ENCODE measurements around the gene LVRN.

- TF ChIP-seq POLR2AphosphoS5 (IDR thresholded peaks at IDR 0.05; ENCODE audit: low read depth) (no peak), EZH2 (IDR thresholded peaks at IDR 0.05; ENCODE audit: low read depth, unreplicated experiment) (no peak), CTCF (conservative IDR thresholded peaks at IDR 0.05; ENCODE audit: low read depth in 2 of 2) (no peak), ZNF114 (CRISPR knock-in tag; IDR thresholded peaks at IDR 0.05) (no peak), ZNF331 (CRISPR knock-in tag; IDR thresholded peaks at IDR 0.05; ENCODE audit: low read depth) (no peak), REST (IDR thresholded peaks at IDR 0.05; ENCODE audit: unreplicated experiment) (no peak), EZH2phosphoT487 (IDR thresholded peaks at IDR 0.05; ENCODE audit: unreplicated experiment) (no peak), JUNB (IDR thresholded peaks at IDR 0.05; ENCODE audit: unreplicated experiment) (no peak)
- TF ChIP-seq, protein P1, sequence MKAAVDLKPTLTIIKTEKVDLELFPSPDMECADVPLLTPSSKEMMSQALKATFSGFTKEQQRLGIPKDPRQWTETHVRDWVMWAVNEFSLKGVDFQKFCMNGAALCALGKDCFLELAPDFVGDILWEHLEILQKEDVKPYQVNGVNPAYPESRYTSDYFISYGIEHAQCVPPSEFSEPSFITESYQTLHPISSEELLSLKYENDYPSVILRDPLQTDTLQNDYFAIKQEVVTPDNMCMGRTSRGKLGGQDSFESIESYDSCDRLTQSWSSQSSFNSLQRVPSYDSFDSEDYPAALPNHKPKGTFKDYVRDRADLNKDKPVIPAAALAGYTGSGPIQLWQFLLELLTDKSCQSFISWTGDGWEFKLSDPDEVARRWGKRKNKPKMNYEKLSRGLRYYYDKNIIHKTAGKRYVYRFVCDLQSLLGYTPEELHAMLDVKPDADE (IDR thresholded peaks at IDR 0.05): no peak
Measured at GRCh38 chr5:115977988-115978387, 15.7 kb downstream of the LVRN start.
